Body of pancreas (tissue), 4 donors: Measurements from ENCODE around the gene RAB30. TPM values are rescaled to one million over a fixed set of nuclear protein-coding genes. Genes with fewer than 3 reads are reported as not detected.

Experiments
- ATAC-seq: fragments of 150-250 bp; one replicate; pipeline ENCODE4 v1.9.1; 2016
- DNase-seq, 4 donors: peaks; one replicate each; pipeline ENCODE4 v3.0.0-alpha.2; 2019
- H3K27ac ChIP-seq, 4 donors: fragments of 200-600 bp; sonication (generic); 1 replicate in 3 of 4; 2 replicates in 1 of 4; pipeline versions ENCODE4 v1.5.1 to v1.6.1; 2016 to 2019; ENCODE audit warnings: mild to moderate bottlenecking in 1 of 4, mixed read lengths in 1 of 4, moderate library complexity in 1 of 4
- H3K27me3 ChIP-seq, 2 donors: fragments of 200-600 bp; sonication (generic); one replicate each; pipeline ENCODE4 v1.6.0; 2016; ENCODE audit warnings: mild to moderate bottlenecking in 1 of 2
- H3K36me3 ChIP-seq, 2 donors: fragments of 200-600 bp; sonication (generic); replicated peaks in 1 of 2; 2 replicates each; pipeline ENCODE4 v1.5.1; 2016; ENCODE audit warnings: low read depth in 2 of 2; ENCODE audit not compliant: insufficient read depth in 1 of 2
- H3K4me1 ChIP-seq: fragments of 200-600 bp; sonication (generic); one replicate; pipeline ENCODE4 v1.6.0; 2016
- H3K4me3 ChIP-seq, 2 donors: fragments of 200-600 bp; sonication (generic); 1 replicate in 1 of 2; 2 replicates in 1 of 2; pipeline ENCODE4 v1.5.1; 2016 to 2019
- H3K9me3 ChIP-seq, 3 donors: fragments of 200-600 bp; sonication (generic); 1 replicate in 2 of 3; 2 replicates in 1 of 3; pipeline ENCODE4 v1.5.1; 2016
- CTCF ChIP-seq, 7 experiments: fragments of 450-650 bp in 4 of 7; fragments of 200-600 bp in 3 of 7; sonication (generic) in 3 of 7; IDR thresholded peaks; one replicate each; pipeline ENCODE4 v1.5.1; 2016 to 2019; ENCODE audit warnings: antibody characterized with exemption in 7 of 7
- POLR2A ChIP-seq, 3 donors: fragments of 450-650 bp; IDR thresholded peaks; one replicate each; pipeline ENCODE4 v1.6.1; 2016; ENCODE audit warnings: antibody characterized with exemption in 3 of 3, mild to moderate bottlenecking in 2 of 3
- WGBS, 2 donors: methylation state at CpG; one replicate each; pipeline ENCODE4 v1.1.5; 2017; 5-methylcytosine and 5-hydroxymethylcytosine counted together
- intact Hi-C: fragments of 100-400 bp; cut with DNase I; formaldehyde crosslinking; loops from one replicate; pipeline ENCODE4 v1.15.1; 2023
- total RNA-seq, 2 donors: library from RNA; depleted of rRNA; stranded (reverse); fragments of >200 nt; gene quantifications; one replicate each; pipeline ENCODE4 v1.1.0, GENCODE V29; 2016

The RAB30 gene
- total RNA-seq, 2 donors from 2014 or later: 1.6 to 10.4 TPM

DNA sequence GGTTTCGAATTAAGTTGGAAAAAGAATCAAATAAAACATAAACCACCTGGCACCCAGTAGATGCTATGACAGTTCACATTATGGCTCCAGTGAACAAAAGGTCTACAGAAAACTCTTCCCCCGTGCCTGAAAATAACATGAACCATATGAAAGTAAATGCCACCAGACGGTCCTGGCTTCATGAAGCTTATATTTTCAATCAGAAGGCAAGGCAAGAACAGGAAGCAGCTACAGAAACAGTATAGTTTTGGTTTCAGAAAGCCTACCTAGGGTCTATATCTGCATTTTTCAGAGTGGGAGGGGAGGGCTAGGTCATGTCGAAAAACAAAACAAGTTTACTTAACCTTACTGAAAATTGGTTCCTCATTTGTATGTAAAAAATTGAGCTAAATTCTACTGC, 9.8 kb downstream of the RAB30 start:
- TF ChIP-seq CTCF (IDR thresholded peaks at IDR 0.05) (no peak), POLR2A (IDR thresholded peaks at IDR 0.05) (no peak)
- Histone ChIP-seq H3K4me3 (no peak overlapping the region), H3K27ac (no peak overlapping the region), H3K4me1 (no peaks in the 10 kb centered on the region), H3K9me3 (no peaks in the 10 kb centered on the region), H3K27me3 (no peaks in the 10 kb centered on the region), H3K36me3 (no peaks in the 10 kb centered on the region)
- WGBS, 2 donors: 86 to 88% methylated on average over 4 of the region's 4 CpGs
- intact Hi-C loops: loop anchor here (10.0 kb wide), 1 partner anchor 57 kb away; no protein-coding TSS in a partner anchor
- no peak for DNase-seq
- no peak for ATAC-seq

- no peaks in the 10 kb centered on the region for H3K36me3 ChIP-seq
- H3K4me1 ChIP-seq: no peaks in the 10 kb centered on the region
- ATAC-seq (no peak), DNase-seq (no peak)
- intact Hi-C loops: loop anchor here (10.0 kb wide), 1 partner anchor 56 kb away; no protein-coding TSS in a partner anchor
- H3K9me3 ChIP-seq: no peaks in the 10 kb centered on the region
- no peak overlapping the region for H3K27ac ChIP-seq
- H3K4me3 ChIP-seq: no peak overlapping the region
- no peaks in the 10 kb centered on the region for H3K27me3 ChIP-seq
- WGBS, 2 donors: 78 to 91% methylated on average over 3 of the region's 3 CpGs
- TF ChIP-seq CTCF (IDR thresholded peaks at IDR 0.05) (no peak), POLR2A (IDR thresholded peaks at IDR 0.05) (no peak)
These were observed 10.7 kb downstream of the RAB30 start for GRCh38 chr11:83060965-83061364.

DNA sequence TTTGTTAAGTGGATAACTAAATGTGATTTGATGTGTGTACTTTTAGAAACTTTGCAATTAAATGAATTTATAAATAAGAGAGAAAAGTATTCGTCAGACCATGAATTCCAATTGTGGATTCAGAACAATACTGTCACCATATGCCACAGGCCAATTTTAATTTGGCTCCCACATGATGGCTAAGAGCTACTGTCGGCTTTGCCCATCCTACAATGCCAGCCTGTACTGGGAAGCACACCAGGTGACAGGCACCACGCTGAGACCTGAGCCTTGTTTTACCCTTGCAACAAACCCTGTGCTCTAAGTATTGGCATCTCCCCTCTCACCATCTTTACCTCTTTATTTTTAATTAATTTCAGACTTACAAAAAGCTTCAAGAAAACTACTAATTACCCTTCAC, 14.0 kb downstream of the RAB30 start:
- no peaks in the 10 kb centered on the region for H3K9me3 ChIP-seq
- ATAC-seq: no peak
- WGBS, 2 donors: 81 to 85% methylated on average over 3 of the region's 3 CpGs

GRCh38 chr11:83056611-83057010, 15.1 kb downstream of the RAB30 start:
- WGBS, 2 donors: 81 to 95% methylated on average over 1 of the region's 1 CpG
- no peaks in the 10 kb centered on the region for H3K9me3 ChIP-seq
- TF ChIP-seq CTCF (IDR thresholded peaks at IDR 0.05) (no peak), POLR2A (IDR thresholded peaks at IDR 0.05) (no peak)
- no peak overlapping the region for H3K4me3 ChIP-seq
- peaks cover 32% of the 10 kb centered on the region for H3K4me1 ChIP-seq
- ATAC-seq: no peak
- DNase-seq: no peak
- H3K27me3 ChIP-seq: no peaks in the 10 kb centered on the region
- H3K36me3 ChIP-seq: no peaks in the 10 kb centered on the region
- intact Hi-C loops: no loop called here
- H3K27ac ChIP-seq: no peak overlapping the region

More for the DNA sequence above, 14.0 kb downstream of the RAB30 start:
- Histone ChIP-seq H3K36me3 (no peaks in the 10 kb centered on the region), H3K4me3 (no peak overlapping the region), H3K4me1 (peaks cover 21% of the 10 kb centered on the region), H3K27me3 (no peaks in the 10 kb centered on the region), H3K27ac (no peak overlapping the region)
- no peak for DNase-seq
- intact Hi-C loops: no loop called here
- TF ChIP-seq CTCF (IDR thresholded peaks at IDR 0.05) (no peak), POLR2A (IDR thresholded peaks at IDR 0.05) (no peak)

DNA sequence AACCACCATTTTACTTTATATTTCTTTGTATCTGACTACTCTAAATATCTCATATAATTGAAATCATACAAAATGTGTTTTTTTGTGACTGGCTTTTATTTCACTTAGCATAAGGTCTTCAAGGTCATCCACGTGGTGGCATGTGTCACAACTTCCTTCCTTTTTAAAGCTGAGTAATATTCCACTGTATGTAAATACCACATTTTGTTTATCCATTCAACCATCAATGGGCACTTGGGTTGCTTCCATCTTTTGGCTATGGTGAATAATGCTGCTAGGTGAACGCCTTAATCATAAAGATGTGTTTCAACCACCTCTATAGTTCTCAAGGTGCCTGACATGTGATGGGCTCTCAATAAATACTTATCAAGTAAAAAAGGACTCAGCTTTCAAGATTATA, 15.5 kb downstream of the RAB30 start:
- 56 to 59% methylated on average over 2 of the region's 2 CpGs for WGBS, 2 donors

More for the DNA sequence above, 15.5 kb downstream of the RAB30 start:
- Histone ChIP-seq H3K36me3 (no peaks in the 10 kb centered on the region), H3K4me3 (no peak overlapping the region), H3K4me1 (peaks cover 36% of the 10 kb centered on the region), H3K27me3 (no peaks in the 10 kb centered on the region), H3K27ac (no peak overlapping the region), H3K9me3 (no peaks in the 10 kb centered on the region)
- TF ChIP-seq POLR2A (IDR thresholded peaks at IDR 0.05) (no peak), CTCF (IDR thresholded peaks at IDR 0.05) (no peak)
- intact Hi-C loops: no loop called here
- DNase-seq (no peak), ATAC-seq (no peak)
